Stimulated activated naive B cell treated with anti-CD40 and anti-IgM and Interleukin-4, amounts not matched to agents 10 μg/mL and 1 μg/mL and 100 μg/mL, for 72 hours (primary cell): Measurements from ENCODE around the gene HESX1.

Source experiments
- ATAC-seq, 2 donors: fragments of 150-1000 bp; cut with Tn5 transposase; replicated peaks; 2 replicates each; pipeline ENCODE4 v1.10.0; 2021; ENCODE audit warnings: moderate library complexity in 1 of 2
- DNase-seq: peaks from one replicate; pipeline ENCODE4 v3.0.0; 2021
- H3K27ac Mint-ChIP-seq: one replicate; pipeline ENCODE4 v1.8.0; 2022; ENCODE audit warnings: mild to moderate bottlenecking, mixed read lengths
- H3K27me3 Mint-ChIP-seq, 2 donors: one replicate each; pipeline ENCODE4 v1.8.0; 2022; ENCODE audit warnings: mixed read lengths in 2 of 2
- H3K36me3 Mint-ChIP-seq, 2 donors: one replicate each; pipeline ENCODE4 v1.8.0; 2022; ENCODE audit warnings: mixed read lengths in 2 of 2, mild to moderate bottlenecking in 1 of 2
- H3K4me1 Mint-ChIP-seq, 2 donors: one replicate each; pipeline ENCODE4 v1.8.0; 2022; ENCODE audit warnings: mixed read lengths in 2 of 2, mild to moderate bottlenecking in 1 of 2
- H3K4me3 Mint-ChIP-seq, 2 donors: one replicate each; pipeline ENCODE4 v1.8.0; 2022; ENCODE audit warnings: mild to moderate bottlenecking in 2 of 2, mixed read lengths in 2 of 2, moderate library complexity in 1 of 2
- H3K9me3 Mint-ChIP-seq, 2 donors: one replicate each; pipeline ENCODE4 v1.8.0; 2022; ENCODE audit warnings: mixed read lengths in 2 of 2, mild to moderate bottlenecking in 1 of 2

Gene HESX1

DNA sequence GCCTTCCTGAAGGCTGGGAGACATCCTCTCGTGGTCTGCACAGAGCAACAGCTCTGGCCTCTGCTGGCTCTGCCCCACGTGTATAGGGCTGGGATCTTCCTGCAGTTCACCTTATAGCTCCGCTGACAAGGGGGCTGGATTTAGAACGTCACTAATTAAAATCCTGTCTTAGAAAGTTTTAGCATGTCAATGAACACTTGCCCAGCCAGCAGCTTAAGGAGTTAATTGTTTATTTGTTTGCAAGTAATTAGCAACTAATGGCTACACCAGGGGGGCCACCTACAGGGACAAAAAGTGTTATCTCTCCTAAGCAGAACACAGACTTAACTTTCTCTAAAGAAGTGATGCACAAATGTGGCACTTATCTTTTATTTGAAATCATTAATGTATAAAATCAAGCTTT is at the start of gene HESX1:
TSS of gene HESX1 (minus strand) at position 84 of the 403 bp plus-strand sequence. CDS start at position 24, 60 bp downstream.
- Mint-ChIP-seq H3K27me3 (no peaks in the 10 kb centered on the region), H3K4me1 (no peaks in the 10 kb centered on the region), H3K9me3 (no peaks in the 10 kb centered on the region), H3K36me3 (no peaks in the 10 kb centered on the region), H3K27ac (no peak within 1 kb of the TSS), H3K4me3 (no peak within 1 kb of the TSS)
- no peak for ATAC-seq
- no peak for DNase-seq

DNA sequence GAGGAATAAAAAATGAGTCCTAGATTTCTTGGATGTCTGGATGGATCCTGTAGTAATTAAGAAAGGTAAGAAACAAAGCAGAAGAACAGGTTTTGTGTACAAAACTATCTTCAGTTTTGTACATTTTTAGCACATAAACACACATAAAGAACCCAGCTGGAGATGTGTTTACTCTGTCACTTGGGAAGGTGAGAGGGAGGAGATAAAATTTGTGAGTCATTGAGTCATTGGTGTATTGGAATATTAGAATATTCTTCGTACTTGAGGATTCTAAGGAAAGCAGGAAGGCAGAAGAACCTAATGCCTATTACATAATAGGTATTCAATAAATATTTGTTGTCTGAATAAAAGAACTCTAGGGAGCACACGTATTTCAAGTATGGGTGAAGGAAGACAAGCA is 45.2 kb upstream of the HESX1 start:
- Mint-ChIP-seq H3K9me3 (no peaks in the 10 kb centered on the region), H3K27ac (no peak overlapping the region), H3K27me3 (no peaks in the 10 kb centered on the region), H3K4me3 (no peak overlapping the region), H3K4me1 (no peaks in the 10 kb centered on the region), H3K36me3 (peaks cover 38 to 52% of the 10 kb centered on the region in 2 donors)
- no peak for ATAC-seq
- DNase-seq: no peak

- Mint-ChIP-seq H3K9me3 (peaks cover 0 to 3% of the 10 kb centered on the region in 2 donors), H3K4me3 (peak overlapping the region; percentile 72 to 75), H3K27ac (peak overlapping the region; percentile 94), H3K36me3 (peaks cover 19 to 25% of the 10 kb centered on the region in 2 donors), H3K27me3 (no peaks in the 10 kb centered on the region), H3K4me1 (peaks cover 9 to 36% of the 10 kb centered on the region in 2 donors)
- ATAC-seq (peak; percentile 94 to 96), DNase-seq (peak; percentile 10)
These were observed 35.1 kb upstream of the HESX1 start for GRCh38 chr3:57234613-57235575.

GRCh38 chr3:57233799-57234198 is 34.0 kb upstream of the HESX1 start:
- Mint-ChIP-seq H3K9me3 (peaks cover 0 to 1% of the 10 kb centered on the region in 2 donors), H3K4me1 (peaks cover 16 to 47% of the 10 kb centered on the region in 2 donors), H3K27ac (no peak overlapping the region)

GRCh38 chr3:57230006-57230405 is 30.2 kb upstream of the HESX1 start:
- Mint-ChIP-seq H3K36me3 (peaks cover 3 to 5% of the 10 kb centered on the region in 2 donors), H3K4me1 (peaks cover 20 to 51% of the 10 kb centered on the region in 2 donors), H3K27ac (no peak overlapping the region), H3K4me3 (no peak overlapping the region), H3K9me3 (no peaks in the 10 kb centered on the region), H3K27me3 (no peaks in the 10 kb centered on the region)
- ATAC-seq (no peak), DNase-seq (no peak)

More at GRCh38 chr3:57233799-57234198, 34.0 kb upstream of the HESX1 start:
- DNase-seq: no peak
- Mint-ChIP-seq H3K27me3 (no peaks in the 10 kb centered on the region), H3K36me3 (peaks cover 12 to 18% of the 10 kb centered on the region in 2 donors), H3K4me3 (no peak overlapping the region)
- no peak for ATAC-seq

DNA sequence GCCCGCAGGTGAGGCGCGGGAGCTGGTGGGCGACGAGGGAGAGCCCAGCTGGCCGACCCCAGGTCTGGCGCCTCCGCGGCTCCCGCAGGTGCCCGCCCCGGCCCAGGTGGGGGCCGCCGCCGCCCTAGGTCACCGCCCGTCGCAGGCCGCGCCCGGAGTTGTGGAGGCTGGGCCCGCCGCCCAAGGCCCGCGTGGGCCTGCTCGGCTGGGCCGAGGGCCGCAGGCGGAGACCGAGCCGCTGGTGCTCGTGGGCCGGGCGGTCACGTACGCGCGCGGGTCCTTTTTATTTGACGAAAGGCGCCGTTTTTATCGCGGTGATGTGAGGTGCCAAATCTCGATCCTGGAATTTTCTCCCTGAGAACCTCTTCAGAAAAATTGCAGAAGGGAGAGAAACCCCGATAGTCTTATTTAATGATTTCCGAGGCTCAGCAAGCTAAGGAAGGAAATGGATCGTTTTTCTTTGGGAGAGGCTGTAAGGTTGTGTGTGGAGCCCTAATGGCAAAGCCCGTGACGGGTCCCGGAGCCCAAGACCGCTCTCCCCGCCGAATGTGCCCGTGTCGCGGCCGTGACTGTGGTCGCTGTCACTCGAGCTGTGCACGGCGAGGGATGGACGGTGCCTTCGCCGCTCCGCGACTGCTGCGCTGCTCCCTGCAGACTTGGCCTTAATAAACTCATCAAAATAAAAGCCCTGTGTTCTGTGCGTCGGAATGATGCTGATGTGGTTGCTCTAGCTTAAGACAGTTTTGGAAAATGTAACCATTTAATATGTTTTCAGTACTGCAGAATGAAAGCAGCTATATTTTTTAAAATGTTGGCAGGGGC is 28.4 kb upstream of the HESX1 start:
- Mint-ChIP-seq H3K4me3 (peak overlapping the region; percentile 92 to 94), H3K9me3 (no peaks in the 10 kb centered on the region), H3K27ac (peak overlapping the region; percentile 85), H3K27me3 (no peaks in the 10 kb centered on the region), H3K4me1 (peaks cover 17 to 42% of the 10 kb centered on the region in 2 donors), H3K36me3 (peaks cover 3 to 5% of the 10 kb centered on the region in 2 donors)
- ATAC-seq (peak; percentile 60 to 61), DNase-seq (peak; percentile 13)

- H3K27ac Mint-ChIP-seq: peak within 1 kb of the TSS; percentile 85
- H3K36me3 Mint-ChIP-seq: peaks cover 2 to 3% of the 10 kb centered on the region in 2 donors
- DNase-seq (peak; percentile 92), ATAC-seq (peak; percentile 93 to 94)
- peaks cover 17 to 38% of the 10 kb centered on the region in 2 donors for H3K4me1 Mint-ChIP-seq
- peak within 1 kb of the TSS; percentile 92 to 94 for H3K4me3 Mint-ChIP-seq
- H3K9me3 Mint-ChIP-seq: no peaks in the 10 kb centered on the region
- no peaks in the 10 kb centered on the region for H3K27me3 Mint-ChIP-seq
These were observed 27.6 kb upstream of the HESX1 start, which contains the start of gene APPL1 for GRCh38 chr3:57227204-57227929. Gene APPL1, plus strand, starts transcription at chr3:57227729. Its CDS starts 155 bp downstream, at chr3:57227884.

- ATAC-seq (no peak), DNase-seq (no peak)
- Mint-ChIP-seq H3K27me3 (no peaks in the 10 kb centered on the region), H3K4me3 (peak overlapping the region in 1 of 2 donors; percentile 1), H3K9me3 (no peaks in the 10 kb centered on the region), H3K4me1 (peaks cover 17 to 34% of the 10 kb centered on the region in 2 donors), H3K36me3 (no peaks in the 10 kb centered on the region), H3K27ac (peak overlapping the region; percentile 62)
These were observed 26.4 kb upstream of the HESX1 start for GRCh38 chr3:57226176-57226575.

DNA sequence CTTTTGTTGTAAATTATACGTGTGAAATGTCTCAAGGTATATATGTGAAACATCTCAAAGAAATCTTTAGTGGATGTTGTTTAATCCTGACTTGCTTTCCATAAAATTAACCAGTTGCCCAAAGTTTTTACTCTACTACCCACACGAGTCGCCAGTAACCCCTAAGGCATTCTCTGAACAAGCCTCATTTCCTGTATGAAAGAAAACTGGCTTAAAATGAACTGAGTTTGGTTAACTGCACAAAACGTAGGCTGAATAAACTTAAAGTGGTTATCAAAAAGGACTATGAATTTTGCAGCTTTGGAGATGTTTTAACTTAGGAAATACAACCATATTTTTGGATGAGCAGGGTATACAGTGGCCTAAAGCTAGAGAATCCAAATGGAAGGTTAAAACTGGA is 25.1 kb upstream of the HESX1 start:
- no peak overlapping the region for H3K27ac Mint-ChIP-seq
- no peak for DNase-seq
- H3K9me3 Mint-ChIP-seq: no peaks in the 10 kb centered on the region
- H3K27me3 Mint-ChIP-seq: no peaks in the 10 kb centered on the region
- H3K4me3 Mint-ChIP-seq: no peak overlapping the region
- H3K36me3 Mint-ChIP-seq: no peaks in the 10 kb centered on the region
- peaks cover 17 to 33% of the 10 kb centered on the region in 2 donors for H3K4me1 Mint-ChIP-seq
- no peak for ATAC-seq

DNA sequence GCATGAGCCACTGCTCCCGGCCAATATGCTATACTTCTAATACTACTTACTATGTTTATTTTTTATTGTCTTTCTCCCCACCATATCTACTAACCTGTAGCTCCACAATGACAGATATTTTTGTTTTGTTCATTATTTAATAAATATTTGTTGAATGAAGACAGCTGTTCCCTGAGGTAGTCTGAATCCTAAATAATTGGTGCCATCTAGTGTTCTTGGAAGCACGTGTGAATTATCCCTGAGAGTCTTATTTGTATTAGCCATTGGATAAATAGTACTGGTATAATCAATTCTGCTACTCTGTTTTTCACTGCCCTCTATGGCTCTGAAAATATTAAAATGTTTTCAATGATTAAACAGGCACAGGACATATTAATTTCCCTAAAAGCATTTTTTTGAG is 22.1 kb upstream of the HESX1 start:
- DNase-seq: no peak
- Mint-ChIP-seq H3K4me1 (peaks cover 6 to 17% of the 10 kb centered on the region in 2 donors), H3K36me3 (no peaks in the 10 kb centered on the region), H3K27me3 (no peaks in the 10 kb centered on the region), H3K9me3 (no peaks in the 10 kb centered on the region), H3K4me3 (no peak overlapping the region), H3K27ac (no peak overlapping the region)
- no peak for ATAC-seq

DNA sequence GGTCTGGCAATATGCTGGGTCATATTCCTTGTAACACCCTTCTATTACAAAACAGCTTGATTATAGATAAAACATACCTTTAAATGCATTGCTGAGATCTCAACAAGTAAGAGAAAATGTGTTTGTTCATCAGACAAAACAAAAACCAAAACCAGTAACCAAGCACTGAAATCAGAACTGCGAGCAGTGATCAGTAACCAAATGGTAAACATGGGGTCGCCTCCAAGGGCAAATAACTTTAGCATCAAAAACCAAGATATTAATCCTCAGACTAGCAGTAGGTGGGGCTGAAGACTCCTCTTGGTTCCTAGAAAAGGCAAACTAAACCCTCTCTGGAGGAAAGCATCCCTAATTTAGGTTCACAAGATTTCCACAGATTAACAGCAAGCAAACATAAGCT is 6.6 kb upstream of the HESX1 start:
- ATAC-seq (no peak), DNase-seq (no peak)
- no peaks in the 10 kb centered on the region for H3K9me3 Mint-ChIP-seq
- no peak overlapping the region for H3K4me3 Mint-ChIP-seq
- no peaks in the 10 kb centered on the region for H3K4me1 Mint-ChIP-seq
- H3K27me3 Mint-ChIP-seq: no peaks in the 10 kb centered on the region
- no peaks in the 10 kb centered on the region for H3K36me3 Mint-ChIP-seq
- no peak overlapping the region for H3K27ac Mint-ChIP-seq

- Mint-ChIP-seq H3K4me3 (no peak overlapping the region), H3K36me3 (no peaks in the 10 kb centered on the region), H3K4me1 (peaks cover 1 to 9% of the 10 kb centered on the region in 2 donors), H3K27me3 (no peaks in the 10 kb centered on the region), H3K9me3 (no peaks in the 10 kb centered on the region), H3K27ac (no peak overlapping the region)
- DNase-seq (no peak), ATAC-seq (no peak)
These were observed 5.1 kb downstream of the HESX1 start for GRCh38 chr3:57194641-57195040.

- Mint-ChIP-seq H3K4me1 (peaks cover 1 to 9% of the 10 kb centered on the region in 2 donors), H3K9me3 (no peaks in the 10 kb centered on the region), H3K36me3 (no peaks in the 10 kb centered on the region), H3K27ac (no peak overlapping the region), H3K4me3 (no peak overlapping the region), H3K27me3 (no peaks in the 10 kb centered on the region)
- peak; percentile 36 to 56 for ATAC-seq
- DNase-seq: no peak
These were observed 7.8 kb downstream of the HESX1 start for GRCh38 chr3:57192028-57192427.

DNA sequence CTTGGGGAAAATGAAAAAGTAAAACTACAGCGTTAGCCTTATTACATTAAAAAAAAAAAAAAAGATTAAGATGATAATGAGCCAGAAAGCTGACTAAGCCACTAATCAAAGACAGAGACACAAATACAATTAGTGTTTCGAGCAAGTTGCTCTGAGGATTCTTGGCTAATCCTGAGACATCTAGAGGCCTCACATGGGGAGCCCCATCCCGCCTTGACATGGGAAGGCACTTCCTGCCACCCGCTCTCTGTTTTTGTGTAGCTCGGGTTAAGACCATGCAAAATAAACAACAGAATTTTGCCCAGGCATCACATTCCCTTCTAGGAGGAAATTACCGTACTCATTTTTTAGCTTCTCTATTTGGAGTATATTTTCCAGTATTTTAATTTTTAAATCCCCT is 15.3 kb downstream of the HESX1 start:
- no peaks in the 10 kb centered on the region for H3K4me1 Mint-ChIP-seq
- H3K36me3 Mint-ChIP-seq: no peaks in the 10 kb centered on the region
- H3K27ac Mint-ChIP-seq: no peak overlapping the region
- ATAC-seq (no peak), DNase-seq (no peak)
- H3K4me3 Mint-ChIP-seq: no peak overlapping the region
- no peaks in the 10 kb centered on the region for H3K27me3 Mint-ChIP-seq
- H3K9me3 Mint-ChIP-seq: no peaks in the 10 kb centered on the region
